Measurements from ENCODE around the gene ZNF804B.
"Not testable (repeated sequence)": the region's sequence is repeated elsewhere in the genome, so short reads cannot be mapped to it uniquely, and the experiment has no call there.

ZNF804B gene

DNA sequence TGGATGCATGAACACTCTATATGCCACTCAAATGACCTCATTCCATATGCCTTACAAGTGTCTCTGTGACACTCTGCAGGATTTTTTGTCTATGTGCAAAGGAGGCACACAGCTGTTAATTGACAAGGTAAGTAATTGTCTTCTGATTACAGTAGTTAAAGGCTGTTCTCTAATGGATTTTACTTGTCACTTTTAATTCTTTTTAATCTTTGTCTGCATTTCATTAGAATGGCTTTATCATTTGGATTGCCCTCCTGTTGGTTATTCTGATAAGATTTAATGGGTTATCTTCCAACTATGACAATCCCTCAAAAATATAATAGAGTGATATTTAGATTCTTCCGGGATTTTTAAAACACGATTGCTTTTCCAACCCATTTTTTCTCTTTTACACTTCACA, 326.1 kb downstream of the ZNF804B start:
- no peak for DNase-seq (ENCODE audit: low spot score)

GRCh38 chr7:89091550-89091949, 332.1 kb downstream of the ZNF804B start:
- DNase-seq (ENCODE audit: low spot score): no peak

DNA sequence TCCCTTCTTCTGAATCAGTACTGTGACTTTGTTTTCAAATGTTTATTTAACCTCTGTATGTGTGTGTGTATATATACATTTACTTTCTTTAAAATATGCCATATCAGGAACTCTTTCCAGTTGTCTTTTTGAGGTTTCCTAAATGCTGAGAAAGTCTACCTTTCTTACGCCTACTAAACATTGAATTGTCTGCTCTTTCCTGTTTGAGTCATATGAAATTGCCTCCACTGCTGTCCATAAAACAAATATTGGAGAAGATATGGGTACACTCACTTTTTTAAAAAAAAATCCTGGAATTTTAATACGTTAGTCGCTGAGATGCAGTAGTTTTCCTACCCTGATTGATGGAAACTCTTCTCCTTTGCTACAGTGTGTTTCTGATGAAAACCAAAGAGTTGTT, 334.8 kb downstream of the ZNF804B start:
- no peak for DNase-seq (ENCODE audit: low spot score)

GRCh38 chr7:89103564-89103963, 344.1 kb downstream of the ZNF804B start:
- no peak for DNase-seq (ENCODE audit: low spot score)

GRCh38 chr7:89104748-89105685, 345.5 kb downstream of the ZNF804B start:
- DNase-seq (ENCODE audit: low spot score): no peak

DNA sequence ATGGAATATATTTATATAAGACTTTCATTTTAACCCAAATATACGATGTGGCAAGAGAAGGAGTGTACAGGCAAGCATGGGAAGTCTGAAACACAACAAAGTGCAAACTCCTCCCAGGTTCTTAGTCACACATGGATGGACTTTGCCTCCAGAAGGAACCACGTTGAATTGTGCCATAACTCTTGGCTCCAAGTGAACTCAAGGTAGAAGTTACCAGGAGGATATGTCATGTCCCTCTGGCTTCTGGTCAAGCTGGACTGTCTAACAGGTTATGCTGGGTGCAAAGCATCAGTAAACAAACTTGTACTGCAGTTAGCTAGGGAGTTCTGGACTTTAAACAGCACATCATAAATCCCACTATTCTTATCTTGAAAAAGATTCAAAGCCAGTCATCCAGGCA, 364.4 kb downstream of the ZNF804B start:
- no peak for DNase-seq (ENCODE audit: low spot score)

GRCh38 chr7:89129600-89130375, 370.3 kb downstream of the ZNF804B start:
- no peak for DNase-seq (ENCODE audit: low spot score)

DNA sequence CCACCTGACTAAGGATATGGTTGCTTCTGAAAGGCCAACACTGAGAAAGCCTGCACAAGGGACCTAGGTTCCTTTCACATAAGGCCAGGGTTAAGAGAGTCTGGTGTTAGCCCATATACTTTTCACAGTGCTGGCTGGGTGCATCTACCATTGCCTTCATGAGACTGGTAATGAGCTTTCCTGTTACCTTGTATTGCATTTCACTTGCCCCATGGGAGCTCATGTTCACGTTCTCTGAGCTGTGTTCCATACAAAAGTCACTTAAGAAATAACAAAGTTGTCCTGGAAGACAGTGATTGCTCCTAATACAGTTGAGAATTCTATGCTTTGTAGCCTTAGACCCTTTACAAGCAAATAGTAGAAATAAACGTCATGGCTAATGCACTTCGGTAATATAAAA, 373.9 kb downstream of the ZNF804B start:
- DNase-seq (ENCODE audit: low spot score): no peak

DNA sequence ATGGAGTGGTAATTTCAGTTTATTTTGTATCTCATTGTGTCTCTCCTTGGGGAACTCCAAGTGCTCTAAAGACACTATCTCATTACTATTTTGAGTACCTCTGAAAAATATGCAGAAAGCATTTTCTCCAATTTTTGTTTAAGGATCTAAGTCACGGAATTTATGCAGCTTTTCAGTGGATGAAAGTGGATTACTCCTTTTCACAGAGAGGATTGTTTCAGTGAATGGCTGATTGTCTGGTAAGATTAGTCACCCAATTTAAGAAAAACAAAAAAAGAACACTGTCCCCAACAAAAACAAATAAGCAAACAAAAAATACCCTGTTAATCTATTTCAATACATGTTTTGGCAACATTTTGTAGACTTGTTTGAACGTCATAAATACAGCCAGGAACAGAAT, 374.3 kb downstream of the ZNF804B start:
- no peak for DNase-seq (ENCODE audit: low spot score)

GRCh38 chr7:89145801-89146200, 386.3 kb downstream of the ZNF804B start:
- no peak for DNase-seq (ENCODE audit: low spot score)

GRCh38 chr7:89160107-89160506, 400.6 kb downstream of the ZNF804B start:
- no peak for DNase-seq (ENCODE audit: low spot score)

GRCh38 chr7:89165421-89165820, 405.9 kb downstream of the ZNF804B start:
- DNase-seq (ENCODE audit: low spot score): no peak

DNA sequence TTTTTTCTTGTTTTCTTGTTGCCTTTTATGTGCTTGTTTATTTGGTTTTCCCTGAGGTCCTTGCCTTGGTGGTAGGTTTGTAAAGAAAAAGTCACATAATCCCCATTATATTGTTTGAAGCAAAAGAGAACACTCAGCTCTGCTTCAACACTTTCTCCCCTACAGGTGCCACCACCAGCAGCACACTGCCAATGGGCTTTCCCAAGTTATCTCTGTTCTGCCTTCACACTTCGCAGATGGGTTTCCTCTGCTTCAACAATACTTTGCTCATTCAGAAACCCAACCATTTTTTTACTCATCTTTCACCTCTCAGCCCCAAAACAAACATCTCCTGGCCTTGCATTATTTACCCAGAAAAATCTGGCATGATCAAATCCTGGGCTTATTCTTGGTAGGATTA, 411.1 kb downstream of the ZNF804B start:
- no peak for DNase-seq (ENCODE audit: low spot score)

GRCh38 chr7:89182116-89182515, 422.6 kb downstream of the ZNF804B start:
- DNase-seq (ENCODE audit: low spot score): no peak

DNA sequence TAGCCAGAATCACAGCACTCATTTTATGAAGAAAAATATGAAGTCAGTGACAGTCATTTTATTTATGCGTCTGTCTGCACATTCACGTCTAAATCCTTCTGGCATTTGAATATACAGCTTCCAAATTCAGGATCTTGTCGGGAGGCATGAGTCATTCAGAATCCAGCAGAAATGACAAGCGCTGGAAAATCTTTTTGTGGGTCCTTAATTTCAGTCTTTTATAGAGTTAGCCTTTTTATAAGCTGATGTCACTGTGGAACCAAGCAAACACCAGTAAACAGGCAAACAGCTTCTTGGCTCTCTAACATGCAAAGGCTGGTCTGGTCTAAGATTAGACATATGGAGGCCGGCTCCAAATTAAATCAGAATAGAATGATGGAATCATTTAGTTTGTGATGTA, 424.2 kb downstream of the ZNF804B start:
- DNase-seq (ENCODE audit: low spot score): no peak

GRCh38 chr7:89200758-89201157, 441.3 kb downstream of the ZNF804B start:
- no peak for DNase-seq (ENCODE audit: low spot score)

GRCh38 chr7:89223900-89224395, 464.4 kb downstream of the ZNF804B start:
- DNase-seq (ENCODE audit: low spot score): no peak

DNA sequence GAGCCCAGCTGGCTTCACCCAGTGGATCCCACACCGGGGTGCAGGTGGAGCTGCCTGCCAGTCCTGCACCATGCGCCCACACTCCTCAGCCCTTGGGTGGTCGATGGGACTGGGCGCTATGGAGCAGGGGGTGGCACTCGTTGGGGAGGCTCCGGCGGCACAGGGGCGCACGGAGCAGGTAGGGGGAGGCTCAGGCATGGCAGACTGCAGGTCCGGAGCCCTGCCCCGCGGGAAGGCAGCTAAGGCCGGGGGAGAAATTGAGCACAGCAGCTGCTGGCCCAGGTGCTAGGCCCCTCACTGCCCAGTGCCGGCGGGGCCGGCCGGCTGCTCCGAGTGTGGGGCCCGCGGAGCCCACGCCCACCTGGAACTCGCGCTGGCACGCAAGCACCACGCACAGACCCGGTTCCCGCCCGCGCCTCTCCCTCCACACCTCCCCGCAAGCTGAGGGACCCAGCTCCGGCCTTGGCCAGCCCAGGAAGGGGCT, 469.2 kb downstream of the ZNF804B start:
- DNase-seq (ENCODE audit: low spot score): not testable (repeated sequence)

- DNase-seq (ENCODE audit: low spot score): no peak
Measured at GRCh38 chr7:89238156-89238555, 478.7 kb downstream of the ZNF804B start.

GRCh38 chr7:89246196-89246595, 486.7 kb downstream of the ZNF804B start:
- DNase-seq (ENCODE audit: low spot score): no peak

GRCh38 chr7:89247207-89247606, 487.7 kb downstream of the ZNF804B start:
- no peak for DNase-seq (ENCODE audit: low spot score)

- DNase-seq (ENCODE audit: low spot score): no peak
Measured at GRCh38 chr7:89259085-89259484, 499.6 kb downstream of the ZNF804B start.

- no peak for DNase-seq (ENCODE audit: low spot score)
Measured at GRCh38 chr7:89264126-89264525, 504.6 kb downstream of the ZNF804B start.
